K562 (cell line): ENCODE data around the gene HSD3B7. TPM values are rescaled to one million over a fixed set of nuclear protein-coding genes. Genes with fewer than 3 reads are reported as not detected.

Experiments used
- BRD4 ChIP-seq: fragments of 200-600 bp; sonication (generic); IDR thresholded peaks from 2 replicates; pipeline ENCODE4 v1.6.1; 2017; ENCODE audit warnings: inconsistent platforms
- CBFA2T3 ChIP-seq: fragments of 450-650 bp; IDR thresholded peaks from 2 replicates; pipeline ENCODE4 v1.6.1; 2017
- CHD1 ChIP-seq: fragments of 200-600 bp; sonication (generic); IDR thresholded peaks from one replicate; pipeline ENCODE4 v1.6.1; 2012; ENCODE audit warnings: mild to moderate bottlenecking, moderate library complexity, low read length, inconsistent platforms
- COPS2 ChIP-seq: fragments of 450-650 bp; conservative IDR thresholded peaks from 2 replicates; pipeline ENCODE4 v1.6.1; 2016; ENCODE audit warnings: mild to moderate bottlenecking, moderate library complexity
- E2F3 ChIP-seq: fragments of 250-450 bp; sonication (Bioruptor Pico); IDR thresholded peaks from 2 replicates; pipeline ENCODE4 v1.4.0; 2020; ENCODE audit warnings: mild to moderate bottlenecking
- LARP7 ChIP-seq: fragments of 450-650 bp; IDR thresholded peaks from 2 replicates; pipeline ENCODE4 v1.6.1; 2016
- MNT ChIP-seq, 2 experiments: fragments of 450-650 bp; conservative IDR thresholded peaks; 2 replicates each; pipeline ENCODE4 v1.6.1; 2017; ENCODE audit warnings: mild to moderate bottlenecking in 2 of 2, moderate library complexity in 2 of 2
- MYNN ChIP-seq, 2 experiments: sonication (generic); formaldehyde crosslinking in 1 of 2; IDR thresholded peaks; 2 replicates each; pipeline versions ENCODE4 v1.5.0 to v1.6.1; 2016 to 2020; ENCODE audit warnings: antibody characterized with exemption in 1 of 2, missing genetic modification reagents in 1 of 2
- PURB ChIP-seq: sonication (generic); formaldehyde crosslinking; IDR thresholded peaks from 2 replicates; pipeline ENCODE4 v1.9.0; 2021; ENCODE audit warnings: low read depth, mild to moderate bottlenecking, missing genetic modification reagents
- SMARCA4 ChIP-seq: fragments of 450-650 bp; IDR thresholded peaks from 2 replicates; pipeline ENCODE4 v1.6.1; 2016
- ZBTB8A ChIP-seq: fragments of 450-650 bp; IDR thresholded peaks from 2 replicates; pipeline ENCODE4 v1.6.1; 2018; ENCODE audit warnings: mild to moderate bottlenecking, moderate library complexity; ENCODE audit not compliant: partially characterized antibody
- ZC3H11A ChIP-seq: IDR thresholded peaks from 2 replicates; pipeline ENCODE4 v1.6.1; 2012; ENCODE audit warnings: low read depth, low read length, improper control_type of control experiment
- polyA plus RNA-seq, 8 experiments: library from polyadenylated mRNA; depleted of rRNA in 4 of 8; stranded (reverse) in 5 of 8; unstranded in 3 of 8; fragments of >200 nt; fragmentation: Nextera tagmentation in 2 of 8; fragmentation: Illumina TruSeq in 1 of 8; extraction: Ambion mirVana in 2 of 8; extraction: Trizol in 1 of 8; gene quantifications; 2 replicates each; pipeline versions ENCODE4 v1.2.1 to v1.2.3, GENCODE V29; 2011 to 2014; ENCODE audit warnings: inconsistent platforms in 1 of 8, missing spikeins in 1 of 8
- total RNA-seq, 7 experiments: library from RNA; depleted of rRNA in 6 of 7; stranded (reverse); fragments of >200 nt in 6 of 7; fragmentation: Illumina TruSeq in 2 of 7; extraction: Trizol in 2 of 7; gene quantifications; 2 replicates each; pipeline versions ENCODE4 v1.2.1 to v1.2.3, GENCODE V29; 2011 to 2021; ENCODE audit warnings: low replicate concordance in 1 of 7
- TF ChIP-seq, protein P1 (sequence below), 3 experiments: fragments of 200-800 bp in 1 of 3; fragments of 250-450 bp in 1 of 3; fragments of 450-650 bp in 1 of 3; sonication (Bioruptor Pico) in 1 of 3; sonication (Bioruptor generic) in 1 of 3; formaldehyde crosslinking in 1 of 3; IDR thresholded peaks; 2 replicates each; pipeline versions ENCODE4 v1.6.1 to v1.8.0; 2016 to 2022; ENCODE audit warnings: mild to moderate bottlenecking in 2 of 3, missing genetic modification characterization in 2 of 3, missing compliant biosample characterization in 1 of 3, moderate library complexity in 1 of 3
- TF ChIP-seq, protein P2 (sequence below), 2 experiments: fragments of 450-650 bp; IDR thresholded peaks; 2 replicates each; pipeline ENCODE4 v1.6.1; 2016; ENCODE audit warnings: mild to moderate bottlenecking in 2 of 2, borderline replicate concordance in 1 of 2, low read depth in 1 of 2, moderate library complexity in 1 of 2

The HSD3B7 gene
- total and polyA plus RNA-seq, 9 of the 15 experiments (the other 6 are each of a cell fraction or from before 2014, with no cell fraction given), result 5.4 to 49.1 (median 23.0) TPM

DNA sequence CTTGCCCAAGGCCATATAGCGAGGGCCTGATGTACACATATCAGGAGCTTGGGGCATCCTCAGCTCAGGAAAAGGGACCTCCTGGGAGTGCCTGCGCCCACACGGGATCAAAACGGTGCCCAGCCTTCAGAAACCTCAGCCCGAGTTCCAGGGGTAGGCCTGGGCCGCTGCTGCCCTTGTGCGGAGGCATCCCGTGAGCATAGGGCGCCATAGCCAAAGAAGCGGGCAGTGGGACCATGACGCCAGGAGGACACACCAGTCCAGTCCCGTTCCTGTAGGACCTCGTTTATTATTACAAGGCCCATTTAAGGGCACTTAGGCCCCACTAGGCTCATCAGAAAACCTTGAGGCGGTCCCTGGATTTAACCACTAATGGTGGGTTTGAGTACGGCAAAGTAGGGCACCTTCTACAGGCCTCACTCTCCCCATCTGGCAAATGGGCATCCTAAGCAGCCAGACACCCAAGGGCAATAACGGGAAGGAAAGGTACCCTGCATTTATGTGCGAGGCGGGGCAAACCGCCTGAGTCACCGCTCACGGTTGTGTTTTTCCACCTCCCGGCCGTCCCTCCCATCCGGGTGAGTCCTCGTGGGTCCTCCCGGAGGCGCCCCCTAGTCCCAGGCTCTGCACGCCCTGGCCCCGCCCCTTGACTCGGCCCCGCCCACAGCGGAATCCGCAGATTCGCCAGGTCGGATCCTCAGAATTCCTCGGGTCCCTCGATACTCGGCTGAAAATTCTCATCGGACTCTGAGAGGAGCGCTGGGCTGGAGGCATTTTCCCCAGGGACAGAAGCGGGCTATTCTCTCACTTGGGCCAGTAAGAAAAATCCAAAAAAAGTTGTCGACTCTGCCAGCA, 28.2 kb upstream of the HSD3B7 start (continued):
- TF ChIP-seq MYNN (IDR thresholded peaks at IDR 0.05) (no peak), MYNN (CRISPR knock-in tag; IDR thresholded peaks at IDR 0.05) (no peak), CBFA2T3 (no peak), CHD1 (no peak), ZC3H11A (no peak), LARP7 (no peak), E2F3 (CRISPR knock-in tag) (no peak), SMARCA4 (no peak), PURB (CRISPR knock-in tag) (no peak), ZBTB8A (no peak), MNT (conservative IDR thresholded peaks at IDR 0.05) (no peak; a peak in 1 of 4 replicates), BRD4 (no peak), COPS2 (no peak)
- TF ChIP-seq, protein P1, sequence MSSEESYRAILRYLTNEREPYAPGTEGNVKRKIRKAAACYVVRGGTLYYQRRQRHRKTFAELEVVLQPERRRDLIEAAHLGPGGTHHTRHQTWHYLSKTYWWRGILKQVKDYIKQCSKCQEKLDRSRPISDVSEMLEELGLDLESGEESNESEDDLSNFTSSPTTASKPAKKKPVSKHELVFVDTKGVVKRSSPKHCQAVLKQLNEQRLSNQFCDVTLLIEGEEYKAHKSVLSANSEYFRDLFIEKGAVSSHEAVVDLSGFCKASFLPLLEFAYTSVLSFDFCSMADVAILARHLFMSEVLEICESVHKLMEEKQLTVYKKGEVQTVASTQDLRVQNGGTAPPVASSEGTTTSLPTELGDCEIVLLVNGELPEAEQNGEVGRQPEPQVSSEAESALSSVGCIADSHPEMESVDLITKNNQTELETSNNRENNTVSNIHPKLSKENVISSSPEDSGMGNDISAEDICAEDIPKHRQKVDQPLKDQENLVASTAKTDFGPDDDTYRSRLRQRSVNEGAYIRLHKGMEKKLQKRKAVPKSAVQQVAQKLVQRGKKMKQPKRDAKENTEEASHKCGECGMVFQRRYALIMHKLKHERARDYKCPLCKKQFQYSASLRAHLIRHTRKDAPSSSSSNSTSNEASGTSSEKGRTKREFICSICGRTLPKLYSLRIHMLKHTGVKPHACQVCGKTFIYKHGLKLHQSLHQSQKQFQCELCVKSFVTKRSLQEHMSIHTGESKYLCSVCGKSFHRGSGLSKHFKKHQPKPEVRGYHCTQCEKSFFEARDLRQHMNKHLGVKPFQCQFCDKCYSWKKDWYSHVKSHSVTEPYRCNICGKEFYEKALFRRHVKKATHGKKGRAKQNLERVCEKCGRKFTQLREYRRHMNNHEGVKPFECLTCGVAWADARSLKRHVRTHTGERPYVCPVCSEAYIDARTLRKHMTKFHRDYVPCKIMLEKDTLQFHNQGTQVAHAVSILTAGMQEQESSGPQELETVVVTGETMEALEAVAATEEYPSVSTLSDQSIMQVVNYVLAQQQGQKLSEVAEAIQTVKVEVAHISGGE (CRISPR knock-in tag; IDR thresholded peaks at IDR 0.05), result no peak
- TF ChIP-seq, protein P2, sequence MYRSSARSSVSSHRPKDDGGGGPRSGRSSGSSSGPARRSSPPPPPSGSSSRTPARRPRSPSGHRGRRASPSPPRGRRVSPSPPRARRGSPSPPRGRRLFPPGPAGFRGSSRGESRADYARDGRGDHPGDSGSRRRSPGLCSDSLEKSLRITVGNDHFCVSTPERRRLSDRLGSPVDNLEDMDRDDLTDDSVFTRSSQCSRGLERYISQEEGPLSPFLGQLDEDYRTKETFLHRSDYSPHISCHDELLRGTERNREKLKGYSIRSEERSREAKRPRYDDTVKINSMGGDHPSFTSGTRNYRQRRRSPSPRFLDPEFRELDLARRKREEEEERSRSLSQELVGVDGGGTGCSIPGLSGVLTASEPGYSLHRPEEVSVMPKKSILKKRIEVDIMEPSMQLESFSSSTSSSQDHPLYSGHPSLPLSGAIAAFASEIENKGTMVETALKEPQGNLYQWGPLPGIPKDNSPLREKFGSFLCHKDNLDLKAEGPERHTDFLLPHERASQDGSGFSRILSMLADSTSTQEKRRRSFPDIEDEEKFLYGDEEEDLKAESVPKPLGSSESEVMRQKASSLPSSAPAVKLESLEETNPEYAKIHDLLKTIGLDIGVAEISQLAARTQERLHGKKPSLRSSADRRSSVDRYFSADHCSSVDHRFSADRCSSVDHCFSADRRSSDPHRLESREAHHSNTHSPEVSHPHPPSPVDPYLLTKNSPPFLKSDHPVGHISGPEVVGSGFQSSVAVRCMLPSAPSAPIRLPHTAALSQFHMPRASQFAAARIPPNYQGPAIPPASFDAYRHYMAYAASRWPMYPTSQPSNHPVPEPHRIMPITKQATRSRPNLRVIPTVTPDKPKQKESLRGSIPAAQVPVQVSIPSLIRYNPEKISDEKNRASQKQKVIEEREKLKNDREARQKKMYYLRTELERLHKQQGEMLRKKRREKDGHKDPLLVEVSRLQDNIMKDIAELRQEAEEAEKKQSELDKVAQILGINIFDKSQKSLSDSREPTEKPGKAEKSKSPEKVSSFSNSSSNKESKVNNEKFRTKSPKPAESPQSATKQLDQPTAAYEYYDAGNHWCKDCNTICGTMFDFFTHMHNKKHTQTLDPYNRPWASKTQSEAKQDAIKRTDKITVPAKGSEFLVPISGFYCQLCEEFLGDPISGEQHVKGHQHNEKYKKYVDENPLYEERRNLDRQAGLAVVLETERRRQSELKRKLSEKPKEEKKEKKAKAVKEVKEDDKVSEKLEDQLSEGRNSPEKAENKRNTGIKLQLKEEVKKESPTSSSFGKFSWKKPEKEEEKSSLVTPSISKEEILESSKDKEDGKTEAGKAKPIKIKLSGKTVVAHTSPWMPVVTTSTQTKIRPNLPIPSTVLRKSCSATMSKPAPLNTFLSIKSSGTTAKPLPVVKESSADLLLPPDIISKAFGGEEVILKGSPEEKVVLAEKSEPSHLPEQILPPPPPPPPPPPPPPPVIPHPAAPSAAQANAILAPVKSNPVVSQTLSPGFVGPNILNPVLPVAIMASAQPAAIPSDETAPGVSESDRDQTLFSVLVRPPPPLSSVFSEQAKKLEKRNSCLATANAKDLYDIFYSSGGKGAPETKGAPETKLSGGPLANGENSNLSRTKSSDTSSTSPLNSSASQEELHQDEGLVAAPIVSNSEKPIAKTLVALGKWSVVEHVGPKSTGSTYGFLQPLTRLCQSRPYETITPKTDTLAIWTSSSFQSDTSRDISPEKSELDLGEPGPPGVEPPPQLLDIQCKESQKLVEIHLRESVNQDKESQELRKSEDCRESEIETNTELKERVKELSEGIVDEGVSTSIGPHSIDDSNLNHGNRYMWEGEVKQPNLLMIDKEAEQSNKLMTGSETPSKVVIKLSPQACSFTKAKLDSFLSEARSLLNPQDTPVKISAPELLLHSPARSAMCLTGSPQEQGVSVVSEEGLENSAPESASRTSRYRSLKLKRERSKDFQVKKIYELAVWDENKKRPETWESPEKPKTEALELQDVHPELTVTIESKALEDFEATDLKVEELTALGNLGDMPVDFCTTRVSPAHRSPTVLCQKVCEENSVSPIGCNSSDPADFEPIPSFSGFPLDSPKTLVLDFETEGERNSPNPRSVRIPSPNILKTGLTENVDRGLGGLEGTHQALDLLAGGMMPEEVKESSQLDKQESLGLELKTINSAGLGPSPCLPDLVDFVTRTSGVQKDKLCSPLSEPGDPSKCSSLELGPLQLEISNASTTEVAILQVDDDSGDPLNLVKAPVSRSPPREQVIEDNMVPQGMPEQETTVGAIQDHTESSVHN (IDR thresholded peaks at IDR 0.05; ENCODE audit: borderline replicate concordance in 1 of 2, low read depth in 1 of 2), result no peak
